Kidney epithelial cell (primary cell): ENCODE measurements around the gene DNAJC22. TPM values are rescaled to one million over a fixed set of nuclear protein-coding genes. Genes with fewer than 3 reads are reported as not detected.

Source experiments
- DNase-seq: peaks from one replicate; pipeline ENCODE4 v3.0.0-alpha.2; 2010; ENCODE audit warnings: low read depth
- H3K27me3 ChIP-seq: 2 replicates; pipeline ENCODE4 v1.6.0; 2011; ENCODE audit warnings: low read length; ENCODE audit not compliant: control insufficient read depth, insufficient read depth
- H3K36me3 ChIP-seq: 2 replicates; pipeline ENCODE4 v1.5.1; 2011; ENCODE audit warnings: low read length; ENCODE audit not compliant: control insufficient read depth, insufficient read depth
- H3K4me3 ChIP-seq: 2 replicates; pipeline ENCODE4 v1.5.1; 2011; ENCODE audit warnings: low read depth, mild to moderate bottlenecking, control low read depth, low read length
- CTCF ChIP-seq: IDR thresholded peaks from 2 replicates; pipeline ENCODE4 v1.5.1; 2011; ENCODE audit warnings: mild to moderate bottlenecking, moderate library complexity, low read length, control low read depth, inconsistent platforms; ENCODE audit not compliant: insufficient read depth, poor library complexity, severe bottlenecking
- total RNA-seq: library from RNA; depleted of rRNA; stranded (reverse); fragments of >200 nt; gene quantifications from 2 replicates; pipeline ENCODE4 v1.2.3, GENCODE V29; 2015

The DNAJC22 gene
- total RNA-seq, 1 donor from 2014 or later, result 1.6 TPM

- no peak for DNase-seq
- TF ChIP-seq CTCF, result no peak
- Histone ChIP-seq H3K4me3 (no peak overlapping the region), H3K36me3 (no peaks in the 10 kb centered on the region), H3K27me3 (peaks cover 88% of the 10 kb centered on the region)
Observed at GRCh38 chr12:49341777-49342065, 5.0 kb upstream of the DNAJC22 start.

- DNase-seq, result no peak
- TF ChIP-seq CTCF, result peak; percentile 97
- H3K36me3 ChIP-seq, result no peaks in the 10 kb centered on the region
- peak overlapping the region; percentile 16 for H3K4me3 ChIP-seq
- peaks cover 88% of the 10 kb centered on the region for H3K27me3 ChIP-seq
Observed at GRCh38 chr12:49342066-49342913, 4.4 kb upstream of the DNAJC22 start.

- Histone ChIP-seq H3K27me3 (peaks cover 80% of the 10 kb centered on the region), H3K4me3 (no peak overlapping the region), H3K36me3 (no peaks in the 10 kb centered on the region)
- no peak for TF ChIP-seq CTCF
- no peak for DNase-seq
Observed at GRCh38 chr12:49342914-49343731, 3.6 kb upstream of the DNAJC22 start.

- no peak for DNase-seq
- Histone ChIP-seq H3K36me3 (no peaks in the 10 kb centered on the region), H3K4me3 (no peak overlapping the region), H3K27me3 (peaks cover 65% of the 10 kb centered on the region)
- no peak for TF ChIP-seq CTCF
Observed at GRCh38 chr12:49344486-49345050, 2.1 kb upstream of the DNAJC22 start.

GRCh38 chr12:49345051-49345824 lies 1.4 kb upstream of the DNAJC22 start:
- TF ChIP-seq CTCF, result no peak
- Histone ChIP-seq H3K27me3 (peaks cover 60% of the 10 kb centered on the region), H3K36me3 (no peaks in the 10 kb centered on the region), H3K4me3 (peak overlapping the region; percentile 19)
- DNase-seq, result no peak
